Left renal cortex interstitium (tissue), 4 donors: Measurements from ENCODE around the gene LRRTM1. TPM values are rescaled to one million over a fixed set of nuclear protein-coding genes. Genes with fewer than 3 reads are reported as not detected.

Experiments used
- DNase-seq, 4 donors: peaks; one replicate each; pipeline ENCODE4 v3.0.0-alpha.2; 2013; ENCODE audit warnings: low read depth in 4 of 4, low spot score in 2 of 4, missing footprints in 1 of 4
- polyA plus RNA-seq, 4 donors: library from polyadenylated mRNA; unstranded; fragments of 120-200 nt; gene quantifications; one replicate each; pipeline ENCODE4 v1.2.1, GENCODE V29; 2013; ENCODE audit not compliant: insufficient read length in 4 of 4

The LRRTM1 gene
- polyA plus RNA-seq, 4 donors = 17.3 to 32.7 (median 27.1) TPM

GRCh38 chr2:80302314-80303005 lies 2.1 kb downstream of the LRRTM1 start:
- DNase-seq = no peak

GRCh38 chr2:80302001-80302313 lies 2.6 kb downstream of the LRRTM1 start:
- DNase-seq = no peak

GRCh38 chr2:80300954-80301353 lies 3.6 kb downstream of the LRRTM1 start:
- no peak for DNase-seq

GRCh38 chr2:80300346-80300745 lies 4.2 kb downstream of the LRRTM1 start:
- DNase-seq = no peak

GRCh38 chr2:80299661-80300060 lies 4.9 kb downstream of the LRRTM1 start:
- DNase-seq = no peak

- DNase-seq = no peak
Measured at GRCh38 chr2:80298954-80299353, 5.6 kb downstream of the LRRTM1 start.

- DNase-seq = no peak
Measured at GRCh38 chr2:80293039-80293438, 11.5 kb downstream of the LRRTM1 start.

GRCh38 chr2:80292474-80292873 lies 12.1 kb downstream of the LRRTM1 start:
- DNase-seq = no peak

- no peak for DNase-seq
Measured at GRCh38 chr2:80291656-80292055, 12.9 kb downstream of the LRRTM1 start.

- no peak for DNase-seq
Measured at GRCh38 chr2:80288576-80288975, 16.0 kb downstream of the LRRTM1 start.

GRCh38 chr2:80281049-80281448 lies 23.5 kb downstream of the LRRTM1 start:
- no peak for DNase-seq

GRCh38 chr2:80280598-80280997 lies 24.0 kb downstream of the LRRTM1 start:
- no peak for DNase-seq

GRCh38 chr2:80269806-80270205 lies 34.7 kb downstream of the LRRTM1 start:
- DNase-seq = no peak

- no peak for DNase-seq
Measured at GRCh38 chr2:80266231-80266630, 38.3 kb downstream of the LRRTM1 start.

- DNase-seq = no peak
Measured at GRCh38 chr2:80259292-80259691, 45.3 kb downstream of the LRRTM1 start.

- DNase-seq = no peak
Measured at GRCh38 chr2:80258793-80259192, 45.8 kb downstream of the LRRTM1 start.

- DNase-seq = no peak
Measured at GRCh38 chr2:80258341-80258740, 46.2 kb downstream of the LRRTM1 start.

- no peak for DNase-seq
Measured at GRCh38 chr2:80257450-80257849, 47.1 kb downstream of the LRRTM1 start.

- DNase-seq = no peak
Measured at GRCh38 chr2:80256782-80257167, 47.8 kb downstream of the LRRTM1 start.

- no peak for DNase-seq
Measured at GRCh38 chr2:80255918-80256781, 48.4 kb downstream of the LRRTM1 start.

- DNase-seq = peak in 1 of 4 donors; percentile 16
Measured at GRCh38 chr2:80252294-80252986, 52.1 kb downstream of the LRRTM1 start.
